Measurements from ENCODE around the gene RBMS2.
"Not testable (repeated sequence)": the region's sequence is repeated elsewhere in the genome, so short reads cannot be mapped to it uniquely, and the experiment has no call there.

Gene RBMS2

DNA sequence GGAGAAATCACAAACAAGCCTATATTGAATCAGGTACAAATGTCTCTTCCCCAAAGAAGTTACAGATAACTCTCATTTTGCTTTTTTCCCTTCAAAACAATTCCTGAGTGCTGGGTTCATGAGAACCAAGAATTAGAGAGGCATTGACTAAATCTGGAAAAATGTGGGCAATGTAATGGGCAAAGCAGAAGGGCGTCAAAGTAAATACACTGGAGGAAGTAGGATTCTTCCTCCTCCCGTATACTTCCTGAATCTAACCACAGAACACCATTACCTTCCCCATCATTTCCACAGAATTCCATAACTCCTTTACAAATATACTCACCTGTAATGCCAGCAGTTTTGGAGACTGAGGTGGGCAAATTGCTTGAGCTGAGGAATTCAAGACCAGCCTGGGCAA, 3.0 kb upstream of the RBMS2 start:
- DNase-seq: no peak

DNA sequence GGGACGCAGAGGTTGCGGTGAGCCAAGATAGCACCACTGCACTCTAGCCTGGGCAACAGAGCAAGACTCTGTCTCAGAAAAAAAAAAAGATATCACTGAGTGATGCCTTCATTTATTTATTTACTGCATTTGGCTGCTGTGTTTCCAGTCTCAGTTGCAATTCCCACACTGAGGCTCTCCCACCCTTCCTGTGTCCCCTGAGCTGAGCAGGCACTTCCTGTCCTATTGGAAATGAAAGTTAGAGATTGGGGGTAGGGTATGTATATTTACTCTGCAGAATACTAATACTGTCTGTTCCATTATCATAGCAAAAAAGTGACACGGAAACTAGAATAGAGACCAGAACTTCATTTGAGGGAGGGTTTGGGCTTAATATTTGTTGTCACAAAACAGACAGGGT, 1.6 kb upstream of the RBMS2 start:
- no peak for DNase-seq

DNA sequence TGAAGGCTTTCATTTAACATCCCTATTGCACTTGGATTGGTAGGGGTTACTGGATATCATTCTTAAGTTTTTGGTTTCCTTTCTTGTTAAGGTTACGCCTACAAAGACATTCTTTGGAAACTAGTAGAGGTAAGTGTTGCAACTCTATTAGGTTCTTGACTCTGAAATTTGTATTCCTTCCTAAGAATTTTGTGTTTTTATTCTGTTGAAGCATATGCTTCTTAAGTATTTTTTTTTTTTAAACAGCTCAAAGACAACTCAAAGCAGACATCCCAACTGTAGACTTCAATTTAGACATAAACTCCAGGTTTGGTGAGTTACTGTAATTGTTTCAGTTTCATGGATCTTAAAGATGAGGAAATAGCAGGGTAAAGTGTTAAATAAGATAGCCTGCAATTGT, 1.1 kb upstream of the RBMS2 start:
- no peak for DNase-seq

DNA sequence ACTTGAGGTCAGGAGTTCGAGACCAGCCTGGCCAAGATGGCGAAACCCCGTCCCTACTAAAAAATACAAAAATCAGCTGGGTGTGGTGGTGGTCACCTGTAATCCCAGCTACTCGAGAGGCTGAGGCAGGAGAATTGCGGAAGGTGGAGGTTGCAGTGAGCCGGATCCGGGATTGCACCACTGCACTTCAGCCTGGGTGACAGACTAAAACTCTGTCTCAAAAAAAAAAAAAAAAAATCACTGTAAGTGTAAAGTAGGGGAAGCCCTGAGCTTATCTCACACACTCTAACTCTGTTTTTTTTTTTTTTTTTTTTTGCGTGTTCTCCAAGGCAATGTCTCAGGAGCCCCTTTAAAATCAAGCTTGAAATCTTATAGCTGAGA, 421 bp upstream of the RBMS2 start:
- no peak for DNase-seq

DNA sequence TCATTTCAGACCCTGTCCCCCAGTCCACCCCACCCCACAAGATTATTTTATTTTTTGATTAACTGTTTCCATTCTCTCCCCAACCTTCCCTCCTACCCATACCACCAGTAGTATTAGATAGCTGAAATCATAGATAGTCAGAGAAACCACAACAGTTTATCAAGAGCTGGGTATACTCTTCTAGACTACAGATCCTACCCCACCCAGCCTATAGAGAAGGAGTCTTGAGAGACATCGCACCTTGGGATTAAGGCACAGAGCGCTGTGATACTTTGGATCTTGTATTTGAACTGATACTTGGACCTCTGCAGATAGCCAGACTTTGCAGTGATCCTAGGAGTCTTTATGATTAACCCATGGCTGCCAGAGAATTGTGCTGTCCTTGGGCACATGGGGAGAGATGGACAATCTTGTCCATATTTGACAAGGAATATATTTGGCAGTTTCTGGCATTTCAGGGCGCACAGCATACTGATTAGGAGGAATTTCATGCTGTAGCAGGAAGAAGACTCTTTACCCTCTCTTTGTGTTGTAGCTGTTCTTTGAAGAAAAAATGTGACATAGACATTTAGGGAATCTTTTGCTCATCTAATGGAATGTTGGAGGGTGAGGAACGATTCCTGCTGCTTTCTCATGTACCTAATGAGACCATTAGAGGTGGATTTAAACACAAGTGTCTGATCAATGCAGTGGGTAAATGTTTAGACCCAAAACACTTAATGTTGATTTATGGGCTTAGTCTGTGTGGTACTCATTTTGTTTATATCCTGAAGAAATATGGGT, 982 bp downstream of the RBMS2 start:
- DNase-seq: no peak

DNA sequence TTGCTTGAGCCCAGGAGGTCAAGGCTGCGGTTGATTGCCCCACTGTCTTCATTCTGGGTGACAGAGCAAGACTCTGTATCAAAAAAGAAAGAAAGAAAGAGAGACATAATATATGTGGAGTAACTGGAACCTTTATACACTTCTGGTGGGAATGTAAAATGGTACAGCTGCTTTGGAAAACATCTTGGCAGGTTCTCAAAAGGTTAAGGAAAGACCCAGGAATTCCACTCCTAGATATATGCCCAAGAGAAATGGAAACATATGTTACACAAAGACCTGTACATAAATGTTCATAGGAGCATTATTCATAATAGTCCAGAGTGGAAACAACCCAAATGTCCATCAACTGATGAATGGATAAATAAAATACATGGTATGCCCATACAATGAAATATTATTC, 7.2 kb downstream of the RBMS2 start:
- DNase-seq: no peak

DNA sequence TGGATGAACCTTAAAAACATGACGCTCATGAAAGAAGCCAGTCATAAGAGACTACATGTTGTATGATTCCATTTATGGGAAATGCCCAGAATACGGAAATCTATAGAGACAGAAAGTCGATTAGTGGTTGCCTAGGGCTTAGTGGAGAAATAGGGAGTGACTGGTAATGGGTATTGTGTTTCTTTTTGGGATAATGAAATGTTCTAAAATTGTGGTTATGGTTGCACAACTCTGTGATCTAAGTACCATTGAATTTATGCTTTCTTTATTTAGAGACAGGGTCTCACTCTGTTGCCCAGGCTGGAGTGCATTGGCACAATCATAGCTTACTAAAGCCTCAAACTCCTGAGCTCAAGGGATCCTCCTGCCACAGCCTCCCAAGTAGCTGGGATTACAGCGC, 8.0 kb downstream of the RBMS2 start:
- no peak for DNase-seq

DNA sequence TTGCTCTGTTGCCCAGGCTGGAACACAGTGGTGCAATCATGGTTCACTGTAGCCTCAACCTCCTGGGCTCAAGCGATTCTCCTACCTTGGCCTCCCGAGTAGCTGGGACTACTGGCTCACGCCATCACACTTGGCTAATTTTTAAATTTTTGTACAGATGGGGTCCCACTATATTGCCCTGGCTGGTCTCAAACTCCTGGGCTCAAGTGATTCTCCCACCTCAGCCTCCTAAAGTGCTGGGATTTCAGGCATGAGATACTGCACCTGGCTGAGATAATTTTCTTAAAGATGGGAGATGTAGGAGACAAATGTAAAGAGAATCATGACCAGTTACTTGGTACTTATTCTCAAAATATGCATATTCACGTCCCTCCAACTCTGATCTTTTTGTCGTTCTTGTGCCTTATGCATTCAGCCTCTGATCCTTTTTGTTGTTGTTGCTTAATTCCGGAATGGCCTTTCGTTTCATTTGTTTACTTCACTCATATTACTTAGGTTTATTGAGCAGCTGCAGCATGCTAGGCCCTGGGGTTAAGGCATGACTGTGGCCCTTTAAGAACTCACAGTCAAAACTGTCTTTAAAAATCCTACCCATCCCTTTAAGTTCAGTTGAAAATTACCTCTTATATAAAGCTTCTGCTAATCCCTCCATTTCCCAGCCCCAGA, 8.9 kb downstream of the RBMS2 start:
- no peak for DNase-seq

DNA sequence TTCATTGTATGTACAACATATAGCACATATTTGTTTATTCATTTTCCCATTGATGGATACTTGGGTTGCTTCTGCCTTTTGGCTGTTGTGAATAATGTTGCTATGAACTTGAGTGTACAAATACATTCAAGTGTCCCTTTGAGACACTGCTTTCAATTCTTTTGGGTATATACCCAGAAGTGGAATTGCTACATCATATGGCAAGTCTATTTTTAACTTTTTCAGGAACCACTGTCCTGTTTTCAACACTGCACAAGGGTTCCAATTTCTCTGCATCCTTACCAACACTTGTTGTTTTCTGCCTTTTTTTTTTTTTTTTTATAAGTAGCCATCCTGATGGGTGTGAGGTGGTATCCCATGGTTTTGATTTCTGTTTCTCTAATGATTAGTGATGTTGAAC, 15.9 kb downstream of the RBMS2 start:
- no peak for DNase-seq

DNA sequence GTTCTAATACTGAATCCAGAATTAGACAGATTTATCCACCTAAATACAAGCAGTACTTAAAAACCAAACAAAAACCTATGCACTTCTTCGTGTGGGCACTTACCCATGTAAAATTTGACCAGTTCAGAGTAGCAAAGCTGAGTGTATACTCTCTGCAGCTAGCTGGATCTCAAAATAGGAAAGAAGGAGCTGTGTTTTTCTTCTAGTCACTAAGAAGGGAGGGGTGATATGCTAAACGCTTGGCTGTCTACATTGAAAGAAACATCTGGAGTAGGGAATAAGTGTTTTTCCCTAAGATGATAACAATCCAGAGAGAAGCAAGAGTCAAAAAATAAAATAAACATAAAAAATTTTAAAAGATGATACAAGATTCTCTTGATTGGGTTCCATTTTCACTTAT, 20.0 kb downstream of the RBMS2 start:
- DNase-seq: no peak

DNA sequence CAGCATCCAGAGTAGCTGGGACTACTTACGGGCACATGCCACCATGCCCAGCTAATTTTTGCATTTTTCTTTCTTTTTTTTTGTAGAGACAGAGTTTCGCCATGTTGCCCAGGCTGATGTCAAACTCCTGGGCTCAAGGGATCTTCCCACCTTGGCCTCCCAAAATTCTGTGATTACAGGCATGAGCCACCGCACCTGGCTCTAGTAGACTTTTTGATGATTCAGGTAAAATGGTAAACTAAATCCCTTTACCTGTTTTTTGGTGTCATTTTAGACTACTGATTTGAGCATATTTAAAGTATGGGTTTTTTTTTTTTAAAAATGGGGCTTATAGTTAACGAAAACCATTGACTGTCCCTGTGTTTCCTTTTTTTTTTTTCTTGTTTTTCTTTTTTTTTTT, 20.5 kb downstream of the RBMS2 start:
- no peak for DNase-seq

DNA sequence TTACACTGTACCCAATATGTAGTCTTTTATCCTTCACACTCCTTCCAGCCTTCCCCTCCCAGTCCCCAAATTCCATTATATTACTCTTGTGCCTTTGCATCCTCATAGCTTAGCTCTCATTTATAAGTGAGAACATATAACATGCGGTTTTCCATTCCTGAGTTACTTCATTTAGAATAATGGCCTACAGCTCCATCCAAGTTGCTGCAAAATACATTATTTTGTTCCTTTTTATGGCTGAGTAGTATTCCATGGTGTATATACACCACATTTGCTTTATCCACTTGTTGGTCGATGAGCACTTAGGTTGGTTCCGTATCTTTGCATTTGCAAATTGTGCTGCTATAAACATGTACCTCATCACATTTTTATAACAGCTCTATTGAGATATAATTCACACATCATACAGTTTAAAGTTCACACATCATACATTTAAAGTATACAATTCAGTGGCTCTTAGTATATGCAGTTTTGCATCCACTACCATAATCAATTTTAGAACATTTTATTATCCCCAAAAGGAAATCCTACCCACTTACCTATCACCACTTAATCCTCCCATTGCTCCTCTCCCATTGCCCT, 23.5 kb downstream of the RBMS2 start:
- no peak for DNase-seq

DNA sequence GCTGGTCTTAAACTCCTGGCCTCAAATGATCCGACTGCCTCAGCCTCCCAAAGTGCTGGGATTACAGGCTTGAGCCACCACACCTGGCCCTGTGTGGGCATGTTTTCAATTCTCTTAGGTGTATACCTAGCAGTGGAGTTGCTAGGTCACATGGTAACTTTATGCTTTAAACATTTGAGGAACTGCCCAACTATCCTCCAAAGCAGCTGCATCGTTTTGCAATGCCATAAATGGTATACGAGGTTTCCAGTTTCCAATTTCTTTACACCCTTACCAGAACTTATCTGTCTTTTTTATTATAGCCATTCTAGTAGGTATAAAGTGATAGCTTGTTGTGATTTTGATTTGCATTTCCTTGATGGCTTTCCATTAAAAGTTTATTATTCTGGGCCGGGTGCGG, 25.1 kb downstream of the RBMS2 start:
- no peak for DNase-seq

DNA sequence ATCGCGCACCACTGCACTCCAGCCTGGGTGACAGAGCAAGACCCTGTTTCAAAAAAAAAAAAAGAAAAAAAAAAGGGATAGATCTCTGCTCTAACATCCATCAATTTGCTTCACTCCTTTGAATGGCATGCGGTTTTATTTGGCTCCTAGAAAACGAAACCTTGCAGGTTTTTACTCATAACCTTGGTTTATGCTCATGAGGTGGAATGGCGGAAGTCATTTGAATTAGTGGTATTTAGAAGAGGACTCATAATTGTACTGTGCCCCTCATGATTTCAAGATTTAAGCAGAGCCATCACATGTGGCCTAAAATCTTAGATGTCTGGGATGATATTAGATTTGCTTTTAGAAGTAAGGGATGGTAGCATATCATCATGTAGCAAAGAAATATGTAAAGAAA, 29.4 kb downstream of the RBMS2 start:
- no peak for DNase-seq

DNA sequence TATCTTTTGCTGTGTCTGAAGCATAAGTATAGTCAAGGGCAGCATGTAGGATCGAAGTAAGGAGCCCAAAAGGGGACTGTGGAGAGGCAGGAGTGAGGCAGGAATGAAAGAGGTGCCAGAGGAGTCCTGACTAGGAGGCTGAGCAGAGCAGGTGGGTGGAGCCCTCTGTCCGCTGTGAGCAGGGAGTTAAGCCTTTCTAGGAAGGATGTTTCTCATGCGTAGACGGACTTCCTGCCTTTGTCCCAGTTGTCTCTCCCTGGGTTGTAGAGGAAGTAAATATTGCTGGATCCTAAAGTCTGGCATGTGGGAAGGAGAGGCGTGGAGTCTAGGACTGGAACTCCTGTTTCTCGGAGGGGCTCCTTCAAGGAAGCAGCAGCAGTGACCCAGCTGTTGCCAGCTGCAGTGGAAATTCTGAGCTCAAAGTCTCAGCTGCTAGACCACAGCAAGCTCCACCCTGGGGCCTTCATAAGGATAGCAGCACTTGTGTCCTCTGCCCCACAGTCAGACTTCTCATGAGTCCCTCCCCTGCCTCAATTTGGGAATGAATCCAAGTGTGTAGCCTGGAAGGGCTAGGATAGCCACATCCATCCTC, 44.0 kb downstream of the RBMS2 start:
- DNase-seq: no peak

DNA sequence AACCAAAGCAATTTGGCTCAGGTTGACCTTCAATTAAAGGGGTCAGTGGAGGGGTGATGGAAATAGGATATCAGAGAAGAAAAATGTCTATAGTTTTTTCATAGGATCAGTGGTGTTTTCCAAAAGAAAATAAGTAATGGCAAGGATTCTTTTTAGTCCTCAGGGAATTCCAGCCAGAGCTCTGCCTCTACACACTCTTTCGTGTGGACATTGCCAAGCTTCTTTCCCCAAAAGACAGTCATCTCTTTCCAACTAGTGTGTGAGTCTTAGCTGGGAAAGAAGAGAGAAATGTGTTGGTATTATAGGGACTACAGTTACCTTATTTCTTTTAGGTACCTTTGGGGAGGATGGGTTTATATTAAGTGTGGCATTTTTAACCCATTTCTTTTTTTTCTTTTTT, 46.5 kb downstream of the RBMS2 start:
- DNase-seq: no peak

DNA sequence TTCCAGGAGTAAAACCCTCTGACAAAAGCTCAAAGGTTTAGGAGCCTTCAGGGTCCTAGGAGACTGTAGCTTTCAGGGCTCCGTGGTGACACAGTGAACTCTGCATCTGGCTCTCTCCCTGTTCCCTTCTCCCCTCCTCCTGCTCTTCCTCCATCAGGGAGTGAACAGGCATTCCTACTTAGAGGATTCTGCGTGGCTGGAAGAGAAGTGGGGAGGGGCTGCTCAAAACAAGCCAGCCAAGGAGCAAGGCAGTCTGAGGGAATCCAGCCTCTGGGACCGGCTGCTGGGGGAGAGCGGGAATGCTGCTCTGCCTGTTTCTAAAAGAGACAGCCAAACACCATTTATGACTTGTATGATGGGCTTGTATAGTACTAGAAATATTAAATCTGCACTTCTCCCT, 49.5 kb downstream of the RBMS2 start:
- DNase-seq: no peak

DNA sequence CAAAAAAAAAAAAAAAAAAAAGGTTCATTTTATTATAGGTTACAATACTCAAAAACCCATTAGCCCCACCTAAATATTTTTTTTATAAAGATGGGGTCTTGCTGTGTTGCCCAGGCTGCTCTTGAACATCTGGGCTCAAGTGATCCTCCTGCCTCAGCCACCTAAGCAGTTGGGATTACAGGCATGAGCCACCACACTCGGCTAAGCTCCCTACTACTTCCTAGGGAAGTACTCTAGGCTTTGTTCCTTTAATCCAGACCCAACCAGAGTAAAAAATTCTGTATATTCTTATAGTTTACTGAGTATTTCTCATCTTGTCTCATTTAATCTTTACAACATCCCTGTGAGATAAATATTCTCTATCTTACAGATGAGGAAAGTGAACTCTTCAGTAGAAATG, 50.7 kb downstream of the RBMS2 start:
- DNase-seq: no peak

DNA sequence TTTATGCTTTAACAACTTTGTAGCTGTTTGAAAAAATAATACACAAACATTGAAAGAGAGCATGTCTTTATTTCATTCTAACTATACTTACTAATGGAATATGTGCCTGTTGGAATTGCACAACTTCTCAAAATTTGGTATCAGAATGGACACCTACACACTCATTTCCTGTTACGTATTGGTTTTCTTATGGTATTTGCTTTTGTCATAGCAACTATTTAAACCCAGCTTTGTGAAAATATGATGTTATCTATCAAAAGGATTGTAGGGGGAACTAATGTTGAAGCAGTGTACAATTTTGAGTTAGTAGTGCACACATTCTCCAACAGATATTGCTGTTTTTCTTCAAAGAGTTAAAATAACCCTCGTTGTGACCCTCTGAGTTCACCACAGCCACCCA, 52.6 kb downstream of the RBMS2 start:
- no peak for DNase-seq

DNA sequence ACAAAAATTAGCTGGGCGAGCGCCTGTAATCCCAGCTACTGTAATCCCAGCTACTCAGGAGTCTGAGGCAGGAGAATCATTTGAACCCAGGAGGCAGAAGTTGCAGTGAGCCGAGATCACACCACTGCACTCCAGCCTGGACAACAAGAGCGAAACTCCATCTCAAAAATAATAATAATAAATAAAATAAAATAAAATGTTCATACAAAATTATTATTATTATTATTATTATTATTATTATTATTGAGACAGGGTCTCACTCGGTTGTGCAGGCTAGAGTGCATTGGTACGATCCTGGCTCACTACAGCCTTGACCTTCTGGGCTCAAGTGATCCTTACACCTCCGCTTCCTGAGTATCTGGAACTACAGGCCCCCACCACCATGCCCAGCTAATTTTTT, 55.6 kb downstream of the RBMS2 start:
- not testable (repeated sequence) for DNase-seq

DNA sequence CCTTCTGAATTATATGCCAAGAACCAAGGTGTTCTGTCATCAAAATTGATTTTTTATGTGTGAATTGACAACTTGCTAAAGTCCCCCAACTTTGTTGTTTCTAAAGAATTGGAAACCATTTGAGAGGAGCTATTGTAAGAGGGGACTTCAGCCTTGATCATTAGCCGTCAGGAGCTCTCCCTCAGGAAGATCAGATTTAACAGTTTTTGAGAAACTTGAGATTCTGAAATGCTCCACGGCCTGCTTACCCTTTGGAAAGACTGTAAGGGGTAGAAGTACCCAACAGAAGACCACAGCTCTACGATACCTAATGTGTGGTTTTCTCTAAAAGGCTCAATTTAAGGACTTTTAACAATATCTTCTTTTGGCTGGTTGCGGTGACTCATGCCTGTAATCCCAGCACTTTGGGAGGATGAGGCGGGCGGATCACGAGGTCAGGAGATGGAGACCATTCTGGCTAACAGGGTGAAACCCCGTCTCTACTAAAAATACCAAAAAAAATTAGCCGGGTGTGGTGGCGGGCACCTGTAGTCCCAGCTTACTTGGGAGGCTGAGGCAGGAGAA, 57.4 kb downstream of the RBMS2 start:
- no peak for DNase-seq

DNA sequence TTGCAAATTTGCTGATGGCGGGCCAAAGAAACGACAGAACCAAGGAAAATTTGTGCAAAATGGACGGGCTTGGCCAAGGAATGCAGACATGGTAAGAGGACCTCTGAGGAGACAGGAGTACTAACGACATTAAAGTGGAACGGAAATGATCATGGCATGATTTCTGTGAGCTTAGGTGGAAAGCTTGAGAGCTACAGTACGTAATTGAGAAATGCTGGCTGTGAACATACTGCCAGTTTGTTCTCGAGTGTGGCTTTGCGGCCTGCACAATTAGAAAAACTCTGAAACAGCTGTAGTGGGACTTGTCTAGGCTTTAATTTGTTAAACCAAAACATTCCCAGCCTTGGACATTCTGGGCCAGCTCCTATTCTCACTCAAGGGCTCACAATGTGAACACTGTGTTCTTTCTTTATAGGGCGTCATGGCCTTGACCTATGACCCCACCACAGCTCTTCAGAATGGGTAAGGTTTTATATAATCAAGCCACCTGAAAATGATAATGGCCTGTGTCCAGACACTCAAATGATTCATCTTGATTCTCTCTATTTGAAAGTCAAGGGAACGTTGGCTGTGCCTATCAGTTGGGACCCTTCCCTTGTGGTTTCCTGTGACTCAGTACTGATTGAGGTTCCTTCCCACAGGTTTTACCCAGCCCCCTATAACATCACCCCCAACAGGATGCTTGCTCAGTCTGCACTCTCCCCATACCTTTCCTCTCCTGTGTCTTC, 60.0 kb downstream of the RBMS2 start:
- DNase-seq: no peak

DNA sequence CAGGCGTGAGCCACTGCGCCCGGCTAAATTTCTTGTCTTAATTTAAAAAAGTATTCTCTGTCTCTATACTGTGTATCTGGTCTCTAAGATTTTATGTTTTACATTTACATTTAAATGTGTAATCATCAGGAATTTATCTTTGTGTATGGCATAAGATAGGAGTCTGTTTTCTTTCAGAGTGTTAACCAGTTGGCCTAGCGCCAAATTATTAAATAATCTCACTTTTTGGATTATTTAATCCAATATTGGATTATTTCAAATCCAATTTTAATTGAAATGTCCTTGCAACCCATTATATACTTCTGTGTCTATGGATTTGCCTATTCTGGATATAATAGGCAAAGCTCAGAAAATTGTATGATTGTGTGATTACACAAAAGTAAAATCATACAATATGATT, 63.5 kb downstream of the RBMS2 start:
- DNase-seq: no peak
